Right ventricle myocardium inferior (tissue), 1 donor: ENCODE data around the gene LAMB2. TPM values are rescaled to one million over a fixed set of nuclear protein-coding genes. Genes with fewer than 3 reads are reported as not detected.
A peak's percentile ranks its signal among the peaks of the same experiment; 100 is the strongest.

Experiments
- ATAC-seq: fragments of 200-7000 bp; cut with Tn5 transposase; one replicate; pipeline ENCODE4 v1.9.1; 2020; ENCODE audit warnings: mild to moderate bottlenecking, moderate library complexity
- DNase-seq: peaks from one replicate; pipeline ENCODE4 v3.0.0; 2021; ENCODE audit errors: missing footprints
- intact Hi-C: fragments of 100-400 bp; cut with DNase I; formaldehyde crosslinking; loops from one replicate; pipeline ENCODE4 v1.11.0; 2022
- long read RNA-seq: library from polyadenylated mRNA; unstranded; transcript quantifications from one replicate; pipeline ENCODE4 v2.0.0, GENCODE V29; 2021
- total RNA-seq: library from RNA; stranded (reverse); fragmentation: NEBNext Ultra II Directional; extraction: Animal tissue kit (Norgen Biotek cat#: 25700); gene quantifications from one replicate; pipeline ENCODE4 v1.2.1, GENCODE V29; 2021
- donor health status: DM: no; HTN: yes; CAD: no; lungs with severe emphysema.

The LAMB2 gene
- 543 TPM for total RNA-seq
- long read RNA-seq, full-length matches to known transcripts: 144 of 435 reads
- long read RNA-seq, partial matches to known transcripts: 244 of 435 reads
- long read RNA-seq, other reads (novel, unspliced or antisense): 47 of 435 reads

- DNase-seq (peak; percentile 80), ATAC-seq (peak; percentile 85)
- intact Hi-C loops: loop anchor here (2.0 to 5.0 kb wide), 3 partner anchors 34 to 110 kb away; partner anchors contain the start of genes CCDC71, NDUFAF3 and QRICH1
Measured at GRCh38 chr3:49132437-49133225, at the start of gene LAMB2. TSS of gene LAMB2 (minus strand) at chr3:49133050. CDS start at chr3:49132867, 183 bp downstream.

- ATAC-seq: no peak
- no peak for DNase-seq
- intact Hi-C loops: no loop called here
Measured at GRCh38 chr3:49181351-49181750, 48.5 kb upstream of the LAMB2 start.

- intact Hi-C loops: no loop called here
- ATAC-seq (no peak), DNase-seq (no peak)
Measured at GRCh38 chr3:49180116-49180515, 47.3 kb upstream of the LAMB2 start.

GRCh38 chr3:49177073-49177472, 44.2 kb upstream of the LAMB2 start:
- DNase-seq: no peak
- intact Hi-C loops: loop anchor here (10.0 kb wide), 1 partner anchor 238 kb away; the partner anchor contains the start of genes RHOA and TCTA

GRCh38 chr3:49175530-49175929, 42.7 kb upstream of the LAMB2 start:
- intact Hi-C loops: loop anchor here (10.0 kb wide), 1 partner anchor 239 kb away; the partner anchor contains the start of genes RHOA and TCTA
- no peak for ATAC-seq
- DNase-seq: no peak

More at GRCh38 chr3:49177073-49177472, 44.2 kb upstream of the LAMB2 start:
- ATAC-seq: no peak

GRCh38 chr3:49174397-49174985, 41.6 kb upstream of the LAMB2 start:
- ATAC-seq (no peak), DNase-seq (no peak)
- intact Hi-C loops: loop anchor here (5.0 to 10.0 kb wide), 6 partner anchors 43 to 293 kb away; partner anchors contain the start of genes GPX1, RHOA and TCTA

GRCh38 chr3:49173792-49174170, 40.9 kb upstream of the LAMB2 start:
- DNase-seq (no peak), ATAC-seq (peak; percentile 30)
- intact Hi-C loops: loop anchor here (2.0 to 10.0 kb wide), 8 partner anchors 25 to 294 kb away; partner anchors contain the start of genes C3orf62, GPX1, RHOA and TCTA

- ATAC-seq (peak; percentile 44), DNase-seq (no peak)
- intact Hi-C loops: loop anchor here (2.0 to 10.0 kb wide), 8 partner anchors 26 to 294 kb away; partner anchors contain the start of genes C3orf62, GPX1, RHOA and TCTA
Measured at GRCh38 chr3:49173116-49173791, 40.4 kb upstream of the LAMB2 start.

GRCh38 chr3:49172551-49173041, 39.7 kb upstream of the LAMB2 start:
- no peak for ATAC-seq
- no peak for DNase-seq
- intact Hi-C loops: loop anchor here (2.0 to 10.0 kb wide), 8 partner anchors 26 to 295 kb away; partner anchors contain the start of genes C3orf62, GPX1, RHOA and TCTA

GRCh38 chr3:49171775-49172500, 39.1 kb upstream of the LAMB2 start:
- no peak for ATAC-seq
- intact Hi-C loops: loop anchor here (1.0 to 10.0 kb wide), 9 partner anchors 27 to 295 kb away; partner anchors contain the start of genes C3orf62, GPX1, RHOA and TCTA

GRCh38 chr3:49171119-49171774, 38.4 kb upstream of the LAMB2 start, which contains the start of gene KLHDC8B:
TSS of gene KLHDC8B (plus strand) at chr3:49171598. CDS start at chr3:49172770, 1,172 bp downstream.
- peak; percentile 91 for ATAC-seq
- DNase-seq: peak; percentile 92
- intact Hi-C loops: loop anchor here (1.0 to 10.0 kb wide), 7 partner anchors 46 to 296 kb away; partner anchors contain the start of genes GPX1, RHOA, TCTA and USP4

More at GRCh38 chr3:49171775-49172500, 39.1 kb upstream of the LAMB2 start:
- no peak for DNase-seq

GRCh38 chr3:49170744-49171118, 37.9 kb upstream of the LAMB2 start:
- intact Hi-C loops: loop anchor here (1.0 to 10.0 kb wide), 7 partner anchors 47 to 297 kb away; partner anchors contain the start of genes GPX1, RHOA, TCTA and USP4
- ATAC-seq (no peak), DNase-seq (no peak)

GRCh38 chr3:49166752-49167556, 34.1 kb upstream of the LAMB2 start:
- no peak for DNase-seq
- intact Hi-C loops: loop anchor here (2.0 kb wide), 1 partner anchor 34 kb away; the partner anchor contains the start of gene LAMB2
- ATAC-seq: no peak

GRCh38 chr3:49165771-49166751, 33.2 kb upstream of the LAMB2 start, which contains the start of gene CCDC71:
TSS of gene CCDC71 (minus strand) at chr3:49166331. CDS start at chr3:49164208, 2,123 bp downstream.
- intact Hi-C loops: loop anchor here (2.0 kb wide), 1 partner anchor 33 kb away; the partner anchor contains the start of gene LAMB2
- ATAC-seq (peak; percentile 72), DNase-seq (peak; percentile 91)
